ENCODE measurements around the gene CMTM4.

CMTM4 gene

GRCh38 chr16:66677179-66677578 is 19.4 kb downstream of the CMTM4 start:
- no peak overlapping the region for H3K4me2 ChIP-seq

GRCh38 chr16:66676599-66676998 is 19.9 kb downstream of the CMTM4 start:
- Histone ChIP-seq H3K27ac (no peak overlapping the region), H3K4me2 (no peak overlapping the region), H3K36me3 (ENCODE audit: insufficient read depth) (no peaks in the 10 kb centered on the region), H3K4me3 (IDR thresholded peaks at IDR 0.05; ENCODE audit: insufficient read depth, low read depth, low read length) (no peak overlapping the region), H4K20me1 (ENCODE audit: insufficient read depth) (no peaks in the 10 kb centered on the region), H3K27me3 (ENCODE audit: insufficient read depth, low read depth) (no peaks in the 10 kb centered on the region), H3K79me2 (ENCODE audit: insufficient read depth, low read depth) (no peaks in the 10 kb centered on the region), H3K9ac (no peak overlapping the region), H2AFZ (ENCODE audit: low read depth) (no peak overlapping the region), H3K4me1 (ENCODE audit: low read depth, poor library complexity, severe bottlenecking) (no peaks in the 10 kb centered on the region)
- TF ChIP-seq CTCF (conservative IDR thresholded peaks at IDR 0.05; ENCODE audit: low read depth, low read length), result no peak

More at GRCh38 chr16:66677179-66677578, 19.4 kb downstream of the CMTM4 start:
- no peak overlapping the region for H2AFZ ChIP-seq (ENCODE audit: low read depth)
- no peaks in the 10 kb centered on the region for H3K4me1 ChIP-seq (ENCODE audit: low read depth, poor library complexity, severe bottlenecking)
- no peaks in the 10 kb centered on the region for H3K79me2 ChIP-seq (ENCODE audit: insufficient read depth, low read depth)
- no peak overlapping the region for H3K4me3 ChIP-seq (IDR thresholded peaks at IDR 0.05; ENCODE audit: insufficient read depth, low read depth, low read length)
- H3K9ac ChIP-seq, result no peak overlapping the region
- H4K20me1 ChIP-seq (ENCODE audit: insufficient read depth), result no peaks in the 10 kb centered on the region
- no peaks in the 10 kb centered on the region for H3K36me3 ChIP-seq (ENCODE audit: insufficient read depth)
- TF ChIP-seq CTCF (conservative IDR thresholded peaks at IDR 0.05; ENCODE audit: low read depth, low read length), result no peak
- no peak overlapping the region for H3K27ac ChIP-seq
- H3K27me3 ChIP-seq (ENCODE audit: insufficient read depth, low read depth), result no peaks in the 10 kb centered on the region

GRCh38 chr16:66673691-66674090 is 22.9 kb downstream of the CMTM4 start:
- Histone ChIP-seq H4K20me1 (ENCODE audit: insufficient read depth) (no peaks in the 10 kb centered on the region), H3K4me2 (no peak overlapping the region), H3K79me2 (ENCODE audit: insufficient read depth, low read depth) (no peaks in the 10 kb centered on the region), H2AFZ (ENCODE audit: low read depth) (no peak overlapping the region), H3K4me3 (IDR thresholded peaks at IDR 0.05; ENCODE audit: insufficient read depth, low read depth, low read length) (no peak overlapping the region), H3K27ac (no peak overlapping the region), H3K9ac (no peak overlapping the region), H3K27me3 (ENCODE audit: insufficient read depth, low read depth) (no peaks in the 10 kb centered on the region), H3K4me1 (ENCODE audit: low read depth, poor library complexity, severe bottlenecking) (no peaks in the 10 kb centered on the region), H3K36me3 (ENCODE audit: insufficient read depth) (no peaks in the 10 kb centered on the region)
- no peak for TF ChIP-seq CTCF (conservative IDR thresholded peaks at IDR 0.05; ENCODE audit: low read depth, low read length)

- TF ChIP-seq CTCF (conservative IDR thresholded peaks at IDR 0.05; ENCODE audit: low read depth, low read length), result no peak
- no peak overlapping the region for H3K27ac ChIP-seq
- no peak overlapping the region for H3K9ac ChIP-seq
- H3K79me2 ChIP-seq (ENCODE audit: insufficient read depth, low read depth), result no peaks in the 10 kb centered on the region
- H3K4me3 ChIP-seq (IDR thresholded peaks at IDR 0.05; ENCODE audit: insufficient read depth, low read depth, low read length), result no peak overlapping the region
- H3K4me2 ChIP-seq, result no peak overlapping the region
- H4K20me1 ChIP-seq (ENCODE audit: insufficient read depth), result no peaks in the 10 kb centered on the region
- H3K27me3 ChIP-seq (ENCODE audit: insufficient read depth, low read depth), result no peaks in the 10 kb centered on the region
- no peak overlapping the region for H2AFZ ChIP-seq (ENCODE audit: low read depth)
- no peaks in the 10 kb centered on the region for H3K36me3 ChIP-seq (ENCODE audit: insufficient read depth)
- no peaks in the 10 kb centered on the region for H3K4me1 ChIP-seq (ENCODE audit: low read depth, poor library complexity, severe bottlenecking)
These were observed 25.7 kb downstream of the CMTM4 start for GRCh38 chr16:66670691-66671388.
